ENCODE results near the gene SBF2. TPM values are rescaled to one million over a fixed set of nuclear protein-coding genes. Genes with fewer than 3 reads are reported as not detected.

Gene SBF2
- total RNA-seq, 2 donors from 2014 or later = 33.3 to 42.5 TPM

- H3K9me3 Mint-ChIP-seq = no peaks in the 10 kb centered on the region
- no peak for ATAC-seq (replicated peaks)
- H3K27ac Mint-ChIP-seq = no peak overlapping the region
- H3K4me3 Mint-ChIP-seq = no peak overlapping the region
- no peaks in the 10 kb centered on the region for H3K4me1 Mint-ChIP-seq
- H3K36me3 Mint-ChIP-seq (ENCODE audit: low read depth) = no peaks in the 10 kb centered on the region
- no peaks in the 10 kb centered on the region for H3K27me3 Mint-ChIP-seq
Observed at GRCh38 chr11:9821008-9821752, 472.8 kb downstream of the SBF2 start.

GRCh38 chr11:9820260-9820659 lies 473.8 kb downstream of the SBF2 start:
- no peaks in the 10 kb centered on the region for H3K9me3 Mint-ChIP-seq
- no peak overlapping the region for H3K27ac Mint-ChIP-seq
- ATAC-seq (replicated peaks) = no peak
- H3K4me3 Mint-ChIP-seq = no peak overlapping the region
- no peaks in the 10 kb centered on the region for H3K36me3 Mint-ChIP-seq (ENCODE audit: low read depth)
- no peaks in the 10 kb centered on the region for H3K4me1 Mint-ChIP-seq
- no peaks in the 10 kb centered on the region for H3K27me3 Mint-ChIP-seq

DNA sequence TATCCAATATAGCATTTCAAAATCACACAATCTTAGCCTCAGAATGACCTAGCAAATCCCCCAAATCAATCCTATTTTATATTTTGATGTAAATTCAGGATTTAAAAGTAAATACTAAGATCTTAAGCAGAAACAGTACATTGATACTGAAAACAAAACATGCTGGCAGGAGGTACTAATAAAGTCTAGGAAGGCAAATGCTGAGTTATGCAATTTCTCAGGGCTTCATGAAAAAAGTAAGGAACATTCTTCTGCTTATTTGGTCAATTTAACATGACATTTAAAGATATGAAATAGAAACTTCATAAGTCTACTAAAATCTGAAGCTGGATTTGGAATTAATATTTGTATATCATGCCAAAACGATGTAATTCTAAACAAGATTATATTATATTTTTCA lies 476.8 kb downstream of the SBF2 start:
- Mint-ChIP-seq H3K27me3 (no peaks in the 10 kb centered on the region), H3K4me1 (no peaks in the 10 kb centered on the region), H3K9me3 (no peaks in the 10 kb centered on the region), H3K4me3 (no peak overlapping the region), H3K36me3 (ENCODE audit: low read depth) (no peaks in the 10 kb centered on the region), H3K27ac (no peak overlapping the region)
- no peak for ATAC-seq (replicated peaks)

- Mint-ChIP-seq H3K4me1 (no peaks in the 10 kb centered on the region), H3K9me3 (no peaks in the 10 kb centered on the region), H3K27ac (no peak overlapping the region), H3K36me3 (ENCODE audit: low read depth) (peaks cover 15% of the 10 kb centered on the region), H3K4me3 (no peak overlapping the region), H3K27me3 (no peaks in the 10 kb centered on the region)
- ATAC-seq (replicated peaks) = no peak
Observed at GRCh38 chr11:9815486-9816136, 478.4 kb downstream of the SBF2 start.

DNA sequence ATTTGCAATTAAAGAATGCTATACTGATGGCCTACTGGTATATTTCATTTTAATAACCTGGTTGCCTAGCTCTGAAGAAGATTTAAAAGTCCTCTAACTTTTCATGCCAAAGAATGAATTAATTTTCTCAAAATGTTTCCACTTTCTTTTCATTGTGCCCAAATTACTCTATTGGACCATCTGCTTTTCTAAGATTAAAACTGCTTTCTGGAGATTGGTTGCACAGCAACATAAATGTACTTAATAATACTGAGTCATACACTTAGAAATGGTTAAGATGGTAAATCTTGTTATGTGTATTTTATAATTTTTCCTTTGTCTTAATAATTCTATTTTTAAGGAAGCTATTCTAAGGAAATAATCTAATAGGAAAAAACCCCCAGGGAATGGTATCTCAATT lies 479.9 kb downstream of the SBF2 start:
- H3K4me1 Mint-ChIP-seq = no peaks in the 10 kb centered on the region
- no peak overlapping the region for H3K27ac Mint-ChIP-seq
- H3K9me3 Mint-ChIP-seq = no peaks in the 10 kb centered on the region
- ATAC-seq (replicated peaks) = no peak
- H3K36me3 Mint-ChIP-seq (ENCODE audit: low read depth) = peaks cover 23% of the 10 kb centered on the region
- no peaks in the 10 kb centered on the region for H3K27me3 Mint-ChIP-seq
- no peak overlapping the region for H3K4me3 Mint-ChIP-seq

DNA sequence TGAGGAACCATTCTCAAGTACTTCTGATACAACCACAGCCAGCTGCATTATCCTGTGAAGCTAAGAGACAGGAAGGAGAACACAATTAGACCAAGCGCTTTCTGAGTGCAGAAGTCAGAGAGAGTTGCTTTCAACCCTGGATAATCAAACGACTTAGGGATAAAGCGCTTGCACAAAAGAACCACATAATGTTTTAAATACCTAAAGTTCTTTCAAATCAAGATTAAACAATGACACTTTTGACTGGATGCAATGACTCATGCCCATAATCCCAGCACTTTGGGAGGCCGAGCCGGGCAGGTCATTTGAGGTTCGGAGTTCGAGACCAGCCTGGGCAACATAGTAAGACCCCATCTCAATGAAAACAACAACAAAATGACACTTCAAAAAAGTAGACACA lies 485.1 kb downstream of the SBF2 start:
- H3K4me1 Mint-ChIP-seq = no peaks in the 10 kb centered on the region

GRCh38 chr11:9806946-9807687 lies 486.9 kb downstream of the SBF2 start:
- Mint-ChIP-seq H3K27ac (no peak overlapping the region), H3K27me3 (no peaks in the 10 kb centered on the region), H3K36me3 (ENCODE audit: low read depth) (peaks cover 47% of the 10 kb centered on the region), H3K4me3 (no peak overlapping the region), H3K4me1 (no peaks in the 10 kb centered on the region), H3K9me3 (no peaks in the 10 kb centered on the region)
- ATAC-seq (replicated peaks) = no peak

More for the DNA sequence above, 485.1 kb downstream of the SBF2 start:
- no peak for ATAC-seq (replicated peaks)
- no peaks in the 10 kb centered on the region for H3K9me3 Mint-ChIP-seq
- H3K4me3 Mint-ChIP-seq = no peak overlapping the region
- H3K27ac Mint-ChIP-seq = no peak overlapping the region
- peaks cover 47% of the 10 kb centered on the region for H3K36me3 Mint-ChIP-seq (ENCODE audit: low read depth)
- H3K27me3 Mint-ChIP-seq = no peaks in the 10 kb centered on the region

DNA sequence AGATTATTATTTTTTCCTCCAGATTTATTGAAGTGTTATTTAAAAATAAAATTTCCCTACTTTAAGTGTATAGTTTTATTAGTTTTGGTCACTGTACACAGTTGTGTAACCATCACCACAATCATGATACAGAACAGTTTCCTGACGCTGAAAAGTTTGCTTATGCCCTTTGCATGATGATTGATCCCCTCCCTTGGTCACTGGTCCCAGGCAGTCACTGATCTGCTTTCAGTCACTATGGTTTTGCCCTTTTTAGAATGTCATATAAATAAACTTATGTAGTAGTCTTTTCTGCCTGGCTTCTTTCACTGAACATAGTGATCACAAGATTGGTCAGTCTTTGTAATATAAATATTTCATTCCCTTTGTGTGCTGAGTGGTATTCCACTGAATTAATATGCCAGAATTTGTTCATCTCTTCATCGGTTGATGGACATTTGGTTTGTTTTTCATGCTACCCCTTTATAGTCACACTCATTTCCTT lies 489.6 kb downstream of the SBF2 start:
- Mint-ChIP-seq H3K27ac (no peak overlapping the region), H3K27me3 (no peaks in the 10 kb centered on the region), H3K9me3 (no peaks in the 10 kb centered on the region), H3K36me3 (ENCODE audit: low read depth) (peaks cover 28% of the 10 kb centered on the region), H3K4me3 (no peak overlapping the region), H3K4me1 (no peaks in the 10 kb centered on the region)
- no peak for ATAC-seq (replicated peaks)

DNA sequence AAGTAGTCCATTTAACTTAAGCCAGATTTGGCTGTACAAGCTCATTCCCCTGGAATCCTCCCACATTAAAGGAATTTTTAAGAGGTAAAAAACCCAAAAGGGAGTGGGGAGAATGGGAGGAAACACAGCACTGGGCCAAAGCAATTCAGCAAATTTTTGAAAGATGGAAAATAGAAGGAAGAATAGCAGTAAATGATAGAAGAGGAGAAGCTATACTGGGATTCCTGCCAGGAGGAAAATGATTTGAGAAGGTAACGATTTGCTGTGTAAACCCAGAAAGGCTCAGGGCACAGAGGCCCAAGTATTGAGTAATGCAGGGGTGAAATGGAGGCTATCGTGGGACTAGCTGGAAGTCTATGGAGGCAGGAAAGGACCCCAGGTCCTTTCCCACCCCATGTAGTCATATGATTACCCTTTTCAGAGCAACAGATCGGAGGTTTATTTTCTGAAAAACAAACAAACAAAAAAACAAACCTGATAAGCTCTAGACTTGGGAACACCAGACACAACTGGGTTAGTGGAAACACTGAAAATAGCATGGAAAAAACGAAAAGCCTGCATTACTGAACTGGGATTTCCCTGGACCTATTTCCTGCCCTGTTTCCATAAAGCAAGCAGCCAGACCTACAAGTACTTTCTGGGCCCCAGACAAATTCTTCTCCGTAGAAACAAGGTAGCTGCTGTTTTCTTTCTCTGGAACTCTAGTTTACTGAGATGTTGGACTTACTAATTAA lies 490.2 kb downstream of the SBF2 start:
- H3K36me3 Mint-ChIP-seq (ENCODE audit: low read depth) = peaks cover 22% of the 10 kb centered on the region
- H3K9me3 Mint-ChIP-seq = no peaks in the 10 kb centered on the region
- ATAC-seq (replicated peaks) = no peak
- no peak overlapping the region for H3K4me3 Mint-ChIP-seq
- no peak overlapping the region for H3K27ac Mint-ChIP-seq
- no peaks in the 10 kb centered on the region for H3K27me3 Mint-ChIP-seq
- no peaks in the 10 kb centered on the region for H3K4me1 Mint-ChIP-seq

DNA sequence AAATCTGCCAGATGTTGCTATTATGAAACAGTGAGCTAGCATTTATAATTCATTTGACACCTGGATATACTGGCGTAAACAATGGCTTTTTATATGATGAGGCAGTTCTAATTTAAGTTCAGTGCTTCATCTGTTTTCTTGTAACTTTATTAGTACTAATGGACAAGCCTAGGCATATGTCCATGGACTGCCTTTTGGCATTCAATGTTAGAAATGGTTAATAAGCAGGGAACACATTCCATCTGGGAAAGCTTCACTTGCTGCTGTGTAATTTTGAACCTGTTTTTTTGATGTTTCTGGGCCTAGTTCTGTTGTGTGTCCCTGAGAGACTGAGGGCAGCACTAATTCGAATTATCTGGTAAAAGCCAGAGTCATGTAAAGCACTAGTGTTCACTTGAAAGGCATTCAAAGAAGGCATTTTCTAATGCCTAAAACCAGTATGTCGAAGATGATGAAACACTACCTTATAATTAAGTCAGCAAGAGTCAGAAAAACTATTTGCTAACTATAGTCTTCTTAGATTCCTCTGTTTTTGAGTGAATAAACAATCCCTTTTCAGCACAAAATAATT lies 491.6 kb downstream of the SBF2 start:
- peak overlapping the region; percentile 47 for H3K27ac Mint-ChIP-seq
- no peak overlapping the region for H3K4me3 Mint-ChIP-seq
- ATAC-seq (replicated peaks) = no peak
- H3K36me3 Mint-ChIP-seq (ENCODE audit: low read depth) = peaks cover 10% of the 10 kb centered on the region
- no peaks in the 10 kb centered on the region for H3K9me3 Mint-ChIP-seq
- H3K4me1 Mint-ChIP-seq = no peaks in the 10 kb centered on the region
- no peaks in the 10 kb centered on the region for H3K27me3 Mint-ChIP-seq

- no peaks in the 10 kb centered on the region for H3K27me3 Mint-ChIP-seq
- H3K4me1 Mint-ChIP-seq = no peaks in the 10 kb centered on the region
- no peaks in the 10 kb centered on the region for H3K36me3 Mint-ChIP-seq (ENCODE audit: low read depth)
- no peak for ATAC-seq (replicated peaks)
- H3K4me3 Mint-ChIP-seq = no peak overlapping the region
- H3K27ac Mint-ChIP-seq = no peak overlapping the region
- no peaks in the 10 kb centered on the region for H3K9me3 Mint-ChIP-seq
Observed at GRCh38 chr11:9799886-9800285, 494.1 kb downstream of the SBF2 start.

- Mint-ChIP-seq H3K27ac (no peak overlapping the region), H3K27me3 (no peaks in the 10 kb centered on the region), H3K4me1 (no peaks in the 10 kb centered on the region), H3K4me3 (no peak overlapping the region), H3K36me3 (ENCODE audit: low read depth) (no peaks in the 10 kb centered on the region), H3K9me3 (no peaks in the 10 kb centered on the region)
- ATAC-seq (replicated peaks) = no peak
Observed at GRCh38 chr11:9797300-9797699, 496.7 kb downstream of the SBF2 start.

DNA sequence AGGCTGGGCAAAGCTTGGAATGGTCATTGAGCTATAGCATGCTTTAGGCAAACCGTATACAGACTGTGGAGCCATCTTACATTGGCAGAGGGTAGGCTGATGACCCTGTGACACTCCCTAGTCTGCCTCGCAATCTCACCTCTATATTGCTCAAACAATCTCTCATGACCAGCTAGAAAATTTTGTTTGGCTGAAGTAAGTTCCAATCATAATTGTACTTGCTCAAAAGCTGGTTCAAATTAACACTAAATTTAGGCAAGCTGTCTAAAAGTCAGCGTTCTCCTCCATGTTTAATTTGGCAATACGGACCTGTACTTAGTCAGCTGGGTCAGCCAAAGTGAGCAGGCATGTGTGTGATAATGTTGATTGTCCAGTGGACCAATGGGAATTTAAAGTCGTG lies 497.2 kb downstream of the SBF2 start:
- ATAC-seq (replicated peaks) = no peak
- Mint-ChIP-seq H3K27ac (peak overlapping the region; percentile 1), H3K4me3 (no peak overlapping the region), H3K4me1 (no peaks in the 10 kb centered on the region), H3K27me3 (no peaks in the 10 kb centered on the region), H3K9me3 (no peaks in the 10 kb centered on the region), H3K36me3 (ENCODE audit: low read depth) (no peaks in the 10 kb centered on the region)

DNA sequence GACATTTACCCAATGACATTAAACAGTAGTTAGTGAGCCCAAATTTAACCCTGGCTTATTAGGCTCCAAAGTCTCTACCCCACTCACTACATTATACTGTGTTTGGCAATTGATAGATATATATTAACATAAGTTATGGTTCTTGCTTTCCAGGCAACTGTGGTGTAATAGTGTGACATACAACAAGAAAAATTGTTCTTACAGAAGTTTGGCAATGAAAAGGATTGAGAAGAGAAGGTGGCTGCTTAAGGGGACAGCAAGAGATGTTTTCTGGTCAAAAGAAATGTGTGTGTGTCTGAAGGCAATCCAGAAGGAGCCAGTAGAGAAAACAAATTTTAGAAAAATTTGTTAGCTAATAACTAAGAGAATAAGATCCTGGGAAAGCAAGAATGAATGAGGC lies 497.8 kb downstream of the SBF2 start:
- no peak for ATAC-seq (replicated peaks)
- H3K27me3 Mint-ChIP-seq = no peaks in the 10 kb centered on the region
- peak overlapping the region; percentile 1 for H3K27ac Mint-ChIP-seq
- H3K4me3 Mint-ChIP-seq = no peak overlapping the region
- H3K9me3 Mint-ChIP-seq = no peaks in the 10 kb centered on the region
- H3K4me1 Mint-ChIP-seq = no peaks in the 10 kb centered on the region
- no peaks in the 10 kb centered on the region for H3K36me3 Mint-ChIP-seq (ENCODE audit: low read depth)
